Calu3 (cell line): ENCODE measurements around the gene FAM9C. TPM values are rescaled to one million over a fixed set of nuclear protein-coding genes. Genes with fewer than 3 reads are reported as not detected.

Experiments used
- Bru-seq: library from RNA; stranded (reverse); fragments of 400-500 nt; gene quantifications from one replicate; lab custom pipeline; 2021; lab: Mats Ljungman, UMichigan
- BruChase-seq, 2 experiments: library from RNA; stranded (reverse); fragments of 400-500 nt; gene quantifications; one replicate each; lab custom pipeline; 2021; lab: Mats Ljungman, UMichigan
- BruUV-seq: library from RNA; stranded (reverse); fragments of 400-500 nt; replicated peaks from 2 replicates; lab custom pipeline; 2021; lab: Mats Ljungman, UMichigan
- CTCF ChIA-PET: fragments of 300-600 bp; sonication (Branson Sonifier 250); formaldehyde crosslinking; loops from one replicate; lab custom pipeline; 2022; ENCODE audit warnings: antibody characterized with exemption; lab: Charles Lee
- DNase-seq: peaks from one replicate; pipeline ENCODE4 v3.0.0; 2022
- H3K27ac Mint-ChIP-seq: one replicate; pipeline ENCODE4 v1.8.0; 2022; ENCODE audit warnings: mixed read lengths; ENCODE audit not compliant: unreplicated experiment
- H3K27me3 Mint-ChIP-seq: one replicate; pipeline ENCODE4 v1.8.0; 2022; ENCODE audit warnings: mixed read lengths; ENCODE audit not compliant: unreplicated experiment
- H3K36me3 Mint-ChIP-seq: one replicate; pipeline ENCODE4 v1.8.0; 2022; ENCODE audit warnings: mild to moderate bottlenecking, moderate library complexity, mixed read lengths; ENCODE audit not compliant: insufficient read depth, unreplicated experiment
- H3K4me1 Mint-ChIP-seq: one replicate; pipeline ENCODE4 v1.8.0; 2022; ENCODE audit warnings: mild to moderate bottlenecking, low read depth, mixed read lengths; ENCODE audit not compliant: unreplicated experiment
- H3K4me3 Mint-ChIP-seq: one replicate; pipeline ENCODE4 v1.8.0; 2022; ENCODE audit warnings: mild to moderate bottlenecking, low read depth, moderate library complexity, mixed read lengths; ENCODE audit not compliant: unreplicated experiment
- H3K9me3 Mint-ChIP-seq: one replicate; pipeline ENCODE4 v1.8.0; 2022; ENCODE audit warnings: low read depth, mixed read lengths; ENCODE audit not compliant: unreplicated experiment
- intact Hi-C: fragments of 100-400 bp; cut with micrococcal nuclease; formaldehyde crosslinking; loops from one replicate; pipeline ENCODE4 v1.10.0; 2022; ENCODE audit not compliant: unreplicated experiment
- long read RNA-seq: library from polyadenylated mRNA; stranded (forward); transcript quantifications from one replicate; pipeline ENCODE4 v2.0.0, GENCODE V29; 2022
- total RNA-seq: library from RNA; stranded (reverse); gene quantifications from 2 replicates; pipeline ENCODE4 v1.2.3, GENCODE V29; 2022
- TF ChIP-seq, protein P1 (sequence below): fragments of 200-600 bp; IDR thresholded peaks from one replicate; pipeline ENCODE4 v1.8.0; 2022; ENCODE audit warnings: antibody characterized with exemption; ENCODE audit not compliant: unreplicated experiment

The FAM9C gene
- total RNA-seq: not detected in 2 replicates
- Bru-seq, nascent RNA: not detected
- BruChase-seq, experiment 1, labeled RNA remaining after a 6-hour chase: not detected
- BruChase-seq, experiment 2, labeled RNA remaining after a 2-hour chase: not detected
- long read RNA-seq: 0 reads

DNA sequence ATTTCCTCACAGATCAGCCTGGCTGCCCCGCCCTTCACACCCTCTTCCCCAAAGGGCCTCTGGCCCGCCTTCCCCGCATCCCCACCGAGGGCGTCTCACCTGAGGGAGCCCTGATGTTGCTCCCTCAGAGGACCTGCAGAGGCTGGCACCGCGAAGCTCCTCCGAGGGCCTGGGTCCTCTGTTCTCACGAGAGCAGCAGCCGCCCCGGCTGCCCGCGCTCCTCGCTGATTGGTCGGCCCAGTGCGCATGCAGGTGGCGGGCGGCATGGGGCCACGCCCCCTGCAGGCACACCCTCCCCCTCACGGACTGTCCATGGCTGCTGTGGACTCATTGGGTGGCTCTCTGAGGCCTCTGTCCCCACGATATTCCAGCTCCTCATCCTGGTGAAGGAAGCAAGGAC is at the start of gene FAM9C:
TSS of gene FAM9C (minus strand) at position 180 of the 400 bp plus-strand sequence. CDS start 831 bp downstream, outside the sequence.
- Mint-ChIP-seq H3K4me1 (peaks cover 6% of the 10 kb centered on the region), H3K27ac (no peak within 1 kb of the TSS), H3K36me3 (no peaks in the 10 kb centered on the region), H3K27me3 (no peaks in the 10 kb centered on the region), H3K4me3 (no peak within 1 kb of the TSS), H3K9me3 (peaks cover under 1% of the 10 kb centered on the region)
- TF ChIP-seq, protein P1, sequence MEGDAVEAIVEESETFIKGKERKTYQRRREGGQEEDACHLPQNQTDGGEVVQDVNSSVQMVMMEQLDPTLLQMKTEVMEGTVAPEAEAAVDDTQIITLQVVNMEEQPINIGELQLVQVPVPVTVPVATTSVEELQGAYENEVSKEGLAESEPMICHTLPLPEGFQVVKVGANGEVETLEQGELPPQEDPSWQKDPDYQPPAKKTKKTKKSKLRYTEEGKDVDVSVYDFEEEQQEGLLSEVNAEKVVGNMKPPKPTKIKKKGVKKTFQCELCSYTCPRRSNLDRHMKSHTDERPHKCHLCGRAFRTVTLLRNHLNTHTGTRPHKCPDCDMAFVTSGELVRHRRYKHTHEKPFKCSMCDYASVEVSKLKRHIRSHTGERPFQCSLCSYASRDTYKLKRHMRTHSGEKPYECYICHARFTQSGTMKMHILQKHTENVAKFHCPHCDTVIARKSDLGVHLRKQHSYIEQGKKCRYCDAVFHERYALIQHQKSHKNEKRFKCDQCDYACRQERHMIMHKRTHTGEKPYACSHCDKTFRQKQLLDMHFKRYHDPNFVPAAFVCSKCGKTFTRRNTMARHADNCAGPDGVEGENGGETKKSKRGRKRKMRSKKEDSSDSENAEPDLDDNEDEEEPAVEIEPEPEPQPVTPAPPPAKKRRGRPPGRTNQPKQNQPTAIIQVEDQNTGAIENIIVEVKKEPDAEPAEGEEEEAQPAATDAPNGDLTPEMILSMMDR: no peak
- DNase-seq: no peak
- intact Hi-C loops: no loop called here
- no TSS peak for BruUV-seq
- CTCF ChIA-PET: no interaction called here

DNA sequence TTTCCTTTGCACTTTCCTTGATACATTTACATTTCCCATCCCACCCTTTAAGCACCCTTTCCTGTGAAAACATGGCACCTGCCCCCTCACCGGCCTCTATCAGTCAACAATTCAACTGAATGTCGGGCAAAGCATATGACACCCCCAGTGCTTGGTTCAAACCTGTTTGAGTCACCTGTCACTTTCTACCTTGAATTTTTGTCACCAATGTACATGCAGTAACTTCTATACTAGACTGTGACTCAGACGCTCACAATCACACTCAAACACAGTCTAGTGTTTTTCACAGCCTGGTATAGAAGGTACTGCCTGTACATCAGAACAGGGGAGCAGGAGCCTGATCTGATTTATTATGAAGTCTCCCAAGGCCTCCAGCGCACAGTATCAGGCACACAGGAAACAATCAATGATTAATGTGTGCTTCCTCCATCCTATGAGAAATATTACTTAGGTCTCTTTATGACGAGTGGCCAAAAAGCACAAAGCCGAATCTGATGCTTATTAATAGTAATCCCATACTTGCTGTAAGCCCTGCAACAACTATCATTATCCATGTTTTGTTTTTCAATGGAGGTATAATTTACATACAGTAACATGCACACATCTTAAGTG is 49.2 kb upstream of the FAM9C start:
- intact Hi-C loops: loop anchor here (2.0 to 10.0 kb wide), 3 partner anchors 191 to 395 kb away; no protein-coding TSS in a partner anchor
- no peaks in the 10 kb centered on the region for H3K27me3 Mint-ChIP-seq
- CTCF ChIA-PET: no interaction called here
- H3K27ac Mint-ChIP-seq: peak overlapping the region; percentile 62
- H3K9me3 Mint-ChIP-seq: no peaks in the 10 kb centered on the region
- no peak for DNase-seq
- TF ChIP-seq, protein P1: no peak
- peaks cover 36% of the 10 kb centered on the region for H3K4me1 Mint-ChIP-seq
- no TSS peak for BruUV-seq
- no peak overlapping the region for H3K4me3 Mint-ChIP-seq
- no peaks in the 10 kb centered on the region for H3K36me3 Mint-ChIP-seq

DNA sequence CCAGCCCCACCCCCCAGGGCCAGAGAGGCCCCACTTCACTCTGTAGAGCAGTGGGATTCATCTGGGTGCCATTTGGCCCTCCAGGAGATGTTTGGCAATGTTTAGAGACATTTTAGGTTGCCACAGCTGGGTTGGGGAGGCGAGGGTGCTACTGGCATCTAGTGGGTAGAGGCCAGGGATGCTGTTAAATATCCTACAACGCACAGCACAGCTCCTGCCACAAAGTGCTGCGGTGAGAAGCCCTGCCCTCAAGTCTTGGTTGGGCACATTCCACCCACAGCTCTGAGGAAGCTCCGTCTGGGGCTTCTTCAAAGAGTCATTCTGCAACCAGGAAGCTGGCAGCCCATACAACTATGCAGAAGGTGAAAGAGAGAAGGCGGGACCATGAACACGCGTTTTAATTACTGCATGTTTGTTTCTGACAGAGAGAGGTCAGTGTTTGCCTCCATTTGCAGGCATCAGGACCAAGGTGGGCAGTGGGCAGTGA is 48.1 kb upstream of the FAM9C start:
- no peaks in the 10 kb centered on the region for H3K9me3 Mint-ChIP-seq
- CTCF ChIA-PET: interaction anchor here (0.8 to 1.8 kb wide), 8 partner anchors 16 to 396 kb away, joined by 3 to 12 read pairs (median 3); no protein-coding TSS in a partner anchor
- BruUV-seq: no TSS peak

DNA sequence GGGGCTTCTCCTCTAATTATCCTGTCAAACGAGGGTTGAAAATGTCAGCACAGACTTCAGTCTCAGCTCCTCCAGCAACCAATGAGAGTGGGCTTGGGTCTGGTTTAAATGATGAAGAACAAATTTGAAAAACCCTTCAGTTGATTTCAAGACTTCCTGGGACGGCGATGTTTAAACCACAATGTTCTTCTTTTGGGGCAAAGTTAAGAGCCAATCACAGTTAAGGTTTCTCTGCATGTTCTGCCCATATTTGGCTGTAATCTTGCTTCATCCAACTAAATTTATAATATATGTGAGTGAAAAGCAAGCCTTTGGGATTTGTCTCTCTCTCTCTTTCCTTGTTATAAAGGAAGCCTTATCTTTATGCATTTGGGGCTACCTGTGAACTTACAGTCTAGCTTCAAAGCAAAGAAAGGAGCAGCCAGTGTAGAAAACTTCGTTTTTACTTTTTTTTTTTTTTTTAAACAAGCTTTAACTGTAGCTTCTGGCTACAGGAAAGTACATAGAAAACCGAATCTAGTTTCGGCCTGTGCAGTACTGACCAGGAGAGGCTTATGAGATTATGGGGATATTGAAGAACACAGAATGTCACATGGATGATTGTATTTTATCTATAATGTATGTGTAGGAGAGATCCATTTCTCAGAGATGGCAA is 46.8 kb upstream of the FAM9C start:
- TF ChIP-seq, protein P1: no peak
- H3K27ac Mint-ChIP-seq: no peak overlapping the region
- no peaks in the 10 kb centered on the region for H3K9me3 Mint-ChIP-seq
- no peak overlapping the region for H3K4me3 Mint-ChIP-seq
- H3K27me3 Mint-ChIP-seq: no peaks in the 10 kb centered on the region
- intact Hi-C loops: loop anchor here (5.0 to 10.0 kb wide), 2 partner anchors 194 to 306 kb away; no protein-coding TSS in a partner anchor
- DNase-seq: no peak
- no TSS peak for BruUV-seq
- CTCF ChIA-PET: interaction anchor here (1.8 kb wide), 1 partner anchor 144 kb away, joined by 10 read pairs; no protein-coding TSS in a partner anchor
- peaks cover 16% of the 10 kb centered on the region for H3K36me3 Mint-ChIP-seq
- H3K4me1 Mint-ChIP-seq: peaks cover 58% of the 10 kb centered on the region

More for the DNA sequence above, 48.1 kb upstream of the FAM9C start:
- peak overlapping the region; percentile 62 for H3K27ac Mint-ChIP-seq
- TF ChIP-seq, protein P1: no peak
- no peaks in the 10 kb centered on the region for H3K27me3 Mint-ChIP-seq
- peaks cover 7% of the 10 kb centered on the region for H3K36me3 Mint-ChIP-seq
- intact Hi-C loops: loop anchor here (2.0 to 10.0 kb wide), 3 partner anchors 192 to 396 kb away; no protein-coding TSS in a partner anchor
- peaks cover 47% of the 10 kb centered on the region for H3K4me1 Mint-ChIP-seq
- H3K4me3 Mint-ChIP-seq: no peak overlapping the region
- DNase-seq: peak; percentile 48
